Measurements from ENCODE around the gene PUS1.

- TF ChIP-seq EZH2 (IDR thresholded peaks at IDR 0.05), result no peak
- no peak for TF ChIP-seq CTCF (IDR thresholded peaks at IDR 0.05 in 2 of 3, conservative IDR thresholded peaks at IDR 0.05 in 1 of 3; ENCODE audit: borderline replicate concordance in 1 of 3, insufficient read depth in 1 of 3, low read depth in 2 of 3, low read length in 2 of 3)
- TF ChIP-seq EZH2phosphoT487 (IDR thresholded peaks at IDR 0.05; ENCODE audit: borderline replicate concordance), result no peak
- TF ChIP-seq REST (IDR thresholded peaks at IDR 0.05; ENCODE audit: low read depth), result no peak
- no peak for TF ChIP-seq CEBPB (IDR thresholded peaks at IDR 0.05; ENCODE audit: low read depth)
- TF ChIP-seq POLR2AphosphoS5 (IDR thresholded peaks at IDR 0.05; ENCODE audit: low read depth, low read length), result no peak
These were observed 19.2 kb downstream of the PUS1 start for GRCh38 chr12:131948166-131948712.

All from HCT116 (cell line).